WTC11 (cell line): Measurements from ENCODE around the gene GART. TPM values are rescaled to one million over a fixed set of nuclear protein-coding genes. Genes with fewer than 3 reads are reported as not detected.

Source experiments
- CBFB ChIP-seq: sonication (generic); formaldehyde crosslinking; IDR thresholded peaks from 2 replicates; pipeline ENCODE4 v1.8.1; 2022; ENCODE audit warnings: mild to moderate bottlenecking, low read depth, missing genetic modification reagents
- ETV6 ChIP-seq: sonication (generic); formaldehyde crosslinking; IDR thresholded peaks from 2 replicates; pipeline ENCODE4 v1.8.1; 2022; ENCODE audit warnings: mild to moderate bottlenecking, missing genetic modification reagents
- FOXJ3 ChIP-seq: sonication (generic); formaldehyde crosslinking; IDR thresholded peaks from 2 replicates; pipeline ENCODE4 v1.9.0; 2021; ENCODE audit warnings: missing genetic modification reagents, mild to moderate bottlenecking, borderline replicate concordance
- GABPB1 ChIP-seq: sonication (generic); formaldehyde crosslinking; IDR thresholded peaks from 2 replicates; pipeline ENCODE4 v1.8.1; 2023; ENCODE audit warnings: mild to moderate bottlenecking, missing genetic modification reagents
- GRHL2 ChIP-seq: fragments of 250-450 bp; sonication (Bioruptor Pico); IDR thresholded peaks from 2 replicates; pipeline ENCODE4 v1.8.0; 2022; ENCODE audit warnings: mild to moderate bottlenecking, moderate library complexity; ENCODE audit not compliant: insufficient replicate concordance, severe bottlenecking
- GTF2I ChIP-seq: fragments of 250-450 bp; sonication (Bioruptor Pico); conservative IDR thresholded peaks from 2 replicates; pipeline ENCODE4 v1.4.0; 2021; ENCODE audit warnings: mild to moderate bottlenecking
- NFATC4 ChIP-seq: fragments of 250-450 bp; sonication (Bioruptor Pico); IDR thresholded peaks from 2 replicates; pipeline ENCODE4 v1.9.0; 2021; ENCODE audit warnings: mild to moderate bottlenecking
- TCF7 ChIP-seq: sonication (generic); formaldehyde crosslinking; IDR thresholded peaks from 2 replicates; pipeline ENCODE4 v1.8.0; 2022; ENCODE audit warnings: mild to moderate bottlenecking, low read depth, missing genetic modification reagents, moderate library complexity
- ZNF138 ChIP-seq: sonication (generic); formaldehyde crosslinking; conservative IDR thresholded peaks from 2 replicates; pipeline ENCODE4 v1.8.1; 2022; ENCODE audit warnings: mild to moderate bottlenecking, moderate library complexity, missing genetic modification reagents
- ZNF416 ChIP-seq: fragments of 250-450 bp; sonication (Bioruptor Pico); IDR thresholded peaks from 2 replicates; pipeline ENCODE4 v1.9.0; 2021; ENCODE audit warnings: mild to moderate bottlenecking, inconsistent platforms
- total RNA-seq: library from RNA; stranded (reverse); gene quantifications from 3 replicates; pipeline ENCODE4 v1.2.3, GENCODE V29; 2021
- TF ChIP-seq, protein P1 (sequence below): sonication (generic); formaldehyde crosslinking; IDR thresholded peaks from 2 replicates; pipeline ENCODE4 v1.8.0; 2023; ENCODE audit warnings: mild to moderate bottlenecking, missing genetic modification reagents
- TF ChIP-seq, protein P2 (sequence below): sonication (generic); formaldehyde crosslinking; conservative IDR thresholded peaks from 2 replicates; pipeline ENCODE4 v1.8.1; 2022; ENCODE audit warnings: mild to moderate bottlenecking, missing genetic modification reagents
- TF ChIP-seq, protein P3 (sequence below): sonication (generic); formaldehyde crosslinking; IDR thresholded peaks from 2 replicates; pipeline ENCODE4 v1.8.0; 2022; ENCODE audit warnings: mild to moderate bottlenecking, missing genetic modification reagents
- TF ChIP-seq, protein P4 (sequence below): sonication (generic); formaldehyde crosslinking; IDR thresholded peaks from 2 replicates; pipeline ENCODE4 v1.8.0; 2022; ENCODE audit warnings: mild to moderate bottlenecking, missing genetic modification reagents
- TF ChIP-seq, protein P5 (sequence below): sonication (generic); formaldehyde crosslinking; IDR thresholded peaks from 2 replicates; pipeline ENCODE4 v1.8.1; 2023; ENCODE audit warnings: mild to moderate bottlenecking, moderate library complexity, missing genetic modification reagents
- TF ChIP-seq, protein P6 (sequence below): sonication (generic); formaldehyde crosslinking; IDR thresholded peaks from 2 replicates; pipeline ENCODE4 v1.8.0; 2022; ENCODE audit warnings: mild to moderate bottlenecking, missing genetic modification reagents
- TF ChIP-seq, protein P7 (sequence below): sonication (generic); formaldehyde crosslinking; IDR thresholded peaks from 2 replicates; pipeline ENCODE4 v1.8.0; 2023; ENCODE audit warnings: missing genetic modification reagents

GART gene
- total RNA-seq, 1 experiment from 2014 or later: 223 TPM

DNA sequence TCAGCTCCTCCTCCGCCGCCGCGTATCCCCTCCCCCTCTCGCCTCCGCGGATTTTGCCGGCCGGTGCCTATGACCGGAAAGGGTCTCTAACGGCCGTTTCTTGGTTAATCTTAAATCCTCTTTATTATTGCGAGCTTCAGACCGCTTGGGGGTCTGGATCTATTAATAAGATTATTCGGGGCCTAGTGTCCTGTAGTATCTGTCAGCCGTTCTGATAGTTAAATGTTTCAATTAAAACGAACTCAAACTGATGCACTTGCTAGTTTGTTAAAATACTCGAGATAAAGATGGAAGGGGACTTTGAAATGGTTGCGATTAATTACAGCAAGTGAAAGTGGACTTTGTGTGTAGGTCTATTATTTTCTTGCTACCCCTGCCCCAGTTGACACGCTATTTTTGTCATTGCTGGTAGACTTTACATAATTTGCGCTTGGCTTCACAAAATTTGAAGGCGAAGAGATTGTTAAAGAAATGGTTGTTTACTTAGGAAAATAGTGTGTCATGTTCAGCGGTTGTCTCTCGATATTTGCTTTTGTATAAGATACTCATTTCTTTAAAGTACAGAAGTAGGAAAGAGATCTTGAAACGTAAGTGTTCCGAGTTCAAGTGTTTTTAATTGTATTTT lies 1.7 kb upstream of the GART start (continued):
- TF ChIP-seq, protein P1, sequence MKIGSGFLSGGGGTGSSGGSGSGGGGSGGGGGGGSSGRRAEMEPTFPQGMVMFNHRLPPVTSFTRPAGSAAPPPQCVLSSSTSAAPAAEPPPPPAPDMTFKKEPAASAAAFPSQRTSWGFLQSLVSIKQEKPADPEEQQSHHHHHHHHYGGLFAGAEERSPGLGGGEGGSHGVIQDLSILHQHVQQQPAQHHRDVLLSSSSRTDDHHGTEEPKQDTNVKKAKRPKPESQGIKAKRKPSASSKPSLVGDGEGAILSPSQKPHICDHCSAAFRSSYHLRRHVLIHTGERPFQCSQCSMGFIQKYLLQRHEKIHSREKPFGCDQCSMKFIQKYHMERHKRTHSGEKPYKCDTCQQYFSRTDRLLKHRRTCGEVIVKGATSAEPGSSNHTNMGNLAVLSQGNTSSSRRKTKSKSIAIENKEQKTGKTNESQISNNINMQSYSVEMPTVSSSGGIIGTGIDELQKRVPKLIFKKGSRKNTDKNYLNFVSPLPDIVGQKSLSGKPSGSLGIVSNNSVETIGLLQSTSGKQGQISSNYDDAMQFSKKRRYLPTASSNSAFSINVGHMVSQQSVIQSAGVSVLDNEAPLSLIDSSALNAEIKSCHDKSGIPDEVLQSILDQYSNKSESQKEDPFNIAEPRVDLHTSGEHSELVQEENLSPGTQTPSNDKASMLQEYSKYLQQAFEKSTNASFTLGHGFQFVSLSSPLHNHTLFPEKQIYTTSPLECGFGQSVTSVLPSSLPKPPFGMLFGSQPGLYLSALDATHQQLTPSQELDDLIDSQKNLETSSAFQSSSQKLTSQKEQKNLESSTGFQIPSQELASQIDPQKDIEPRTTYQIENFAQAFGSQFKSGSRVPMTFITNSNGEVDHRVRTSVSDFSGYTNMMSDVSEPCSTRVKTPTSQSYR (CRISPR knock-in tag): no peak
- TF ChIP-seq GRHL2 (no peak), CBFB (CRISPR knock-in tag) (no peak), ZNF416 (no peak), GABPB1 (CRISPR knock-in tag) (no peak), GTF2I (CRISPR knock-in tag) (no peak), ZNF138 (CRISPR knock-in tag) (no peak), TCF7 (CRISPR knock-in tag) (no peak), FOXJ3 (CRISPR knock-in tag) (no peak), ETV6 (CRISPR knock-in tag) (no peak), NFATC4 (CRISPR knock-in tag) (no peak)
- TF ChIP-seq, protein P2, sequence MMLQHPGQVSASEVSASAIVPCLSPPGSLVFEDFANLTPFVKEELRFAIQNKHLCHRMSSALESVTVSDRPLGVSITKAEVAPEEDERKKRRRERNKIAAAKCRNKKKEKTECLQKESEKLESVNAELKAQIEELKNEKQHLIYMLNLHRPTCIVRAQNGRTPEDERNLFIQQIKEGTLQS (CRISPR knock-in tag): no peak
- TF ChIP-seq, protein P3, sequence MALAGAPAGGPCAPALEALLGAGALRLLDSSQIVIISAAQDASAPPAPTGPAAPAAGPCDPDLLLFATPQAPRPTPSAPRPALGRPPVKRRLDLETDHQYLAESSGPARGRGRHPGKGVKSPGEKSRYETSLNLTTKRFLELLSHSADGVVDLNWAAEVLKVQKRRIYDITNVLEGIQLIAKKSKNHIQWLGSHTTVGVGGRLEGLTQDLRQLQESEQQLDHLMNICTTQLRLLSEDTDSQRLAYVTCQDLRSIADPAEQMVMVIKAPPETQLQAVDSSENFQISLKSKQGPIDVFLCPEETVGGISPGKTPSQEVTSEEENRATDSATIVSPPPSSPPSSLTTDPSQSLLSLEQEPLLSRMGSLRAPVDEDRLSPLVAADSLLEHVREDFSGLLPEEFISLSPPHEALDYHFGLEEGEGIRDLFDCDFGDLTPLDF (CRISPR knock-in tag): no peak
- TF ChIP-seq, protein P4, sequence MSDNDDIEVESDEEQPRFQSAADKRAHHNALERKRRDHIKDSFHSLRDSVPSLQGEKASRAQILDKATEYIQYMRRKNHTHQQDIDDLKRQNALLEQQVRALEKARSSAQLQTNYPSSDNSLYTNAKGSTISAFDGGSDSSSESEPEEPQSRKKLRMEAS (CRISPR knock-in tag): no peak
- TF ChIP-seq, protein P5, sequence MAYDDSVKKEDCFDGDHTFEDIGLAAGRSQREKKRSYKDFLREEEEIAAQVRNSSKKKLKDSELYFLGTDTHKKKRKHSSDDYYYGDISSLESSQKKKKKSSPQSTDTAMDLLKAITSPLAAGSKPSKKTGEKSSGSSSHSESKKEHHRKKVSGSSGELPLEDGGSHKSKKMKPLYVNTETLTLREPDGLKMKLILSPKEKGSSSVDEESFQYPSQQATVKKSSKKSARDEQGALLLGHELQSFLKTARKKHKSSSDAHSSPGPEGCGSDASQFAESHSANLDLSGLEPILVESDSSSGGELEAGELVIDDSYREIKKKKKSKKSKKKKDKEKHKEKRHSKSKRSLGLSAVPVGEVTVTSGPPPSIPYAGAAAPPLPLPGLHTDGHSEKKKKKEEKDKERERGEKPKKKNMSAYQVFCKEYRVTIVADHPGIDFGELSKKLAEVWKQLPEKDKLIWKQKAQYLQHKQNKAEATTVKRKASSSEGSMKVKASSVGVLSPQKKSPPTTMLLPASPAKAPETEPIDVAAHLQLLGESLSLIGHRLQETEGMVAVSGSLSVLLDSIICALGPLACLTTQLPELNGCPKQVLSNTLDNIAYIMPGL (CRISPR knock-in tag): no peak
- TF ChIP-seq, protein P6, sequence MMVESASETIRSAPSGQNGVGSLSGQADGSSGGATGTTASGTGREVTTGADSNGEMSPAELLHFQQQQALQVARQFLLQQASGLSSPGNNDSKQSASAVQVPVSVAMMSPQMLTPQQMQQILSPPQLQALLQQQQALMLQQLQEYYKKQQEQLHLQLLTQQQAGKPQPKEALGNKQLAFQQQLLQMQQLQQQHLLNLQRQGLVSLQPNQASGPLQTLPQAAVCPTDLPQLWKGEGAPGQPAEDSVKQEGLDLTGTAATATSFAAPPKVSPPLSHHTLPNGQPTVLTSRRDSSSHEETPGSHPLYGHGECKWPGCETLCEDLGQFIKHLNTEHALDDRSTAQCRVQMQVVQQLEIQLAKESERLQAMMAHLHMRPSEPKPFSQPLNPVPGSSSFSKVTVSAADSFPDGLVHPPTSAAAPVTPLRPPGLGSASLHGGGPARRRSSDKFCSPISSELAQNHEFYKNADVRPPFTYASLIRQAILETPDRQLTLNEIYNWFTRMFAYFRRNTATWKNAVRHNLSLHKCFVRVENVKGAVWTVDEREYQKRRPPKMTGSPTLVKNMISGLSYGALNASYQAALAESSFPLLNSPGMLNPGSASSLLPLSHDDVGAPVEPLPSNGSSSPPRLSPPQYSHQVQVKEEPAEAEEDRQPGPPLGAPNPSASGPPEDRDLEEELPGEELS (CRISPR knock-in tag): no peak
- TF ChIP-seq, protein P7, sequence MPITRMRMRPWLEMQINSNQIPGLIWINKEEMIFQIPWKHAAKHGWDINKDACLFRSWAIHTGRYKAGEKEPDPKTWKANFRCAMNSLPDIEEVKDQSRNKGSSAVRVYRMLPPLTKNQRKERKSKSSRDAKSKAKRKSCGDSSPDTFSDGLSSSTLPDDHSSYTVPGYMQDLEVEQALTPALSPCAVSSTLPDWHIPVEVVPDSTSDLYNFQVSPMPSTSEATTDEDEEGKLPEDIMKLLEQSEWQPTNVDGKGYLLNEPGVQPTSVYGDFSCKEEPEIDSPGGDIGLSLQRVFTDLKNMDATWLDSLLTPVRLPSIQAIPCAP (CRISPR knock-in tag): no peak
